GM12864 (cell line): ENCODE data around the gene SLC5A3.

ENCODE experiments used
- DNase-seq: peaks from one replicate; pipeline ENCODE4 v3.0.0-alpha.2; 2011; ENCODE audit warnings: low read depth
- H3K4me3 ChIP-seq: 2 replicates; pipeline ENCODE4 v1.5.1; 2011; ENCODE audit warnings: mild to moderate bottlenecking, low read depth, low read length, control low read depth
- TF ChIP-seq, protein P1 (sequence below): IDR thresholded peaks from 2 replicates; pipeline ENCODE4 v1.5.1; 2011; ENCODE audit warnings: low read depth, mild to moderate bottlenecking, moderate library complexity, low read length, control low read depth, inconsistent platforms; ENCODE audit errors: missing control alignments

Gene SLC5A3

GRCh38 chr21:34075760-34076660 lies 2.6 kb downstream of the SLC5A3 start:
- peak overlapping the region; percentile 80; the same call in 1 of the 2 replicates for H3K4me3 ChIP-seq
- DNase-seq: no peak
- TF ChIP-seq, protein P1, sequence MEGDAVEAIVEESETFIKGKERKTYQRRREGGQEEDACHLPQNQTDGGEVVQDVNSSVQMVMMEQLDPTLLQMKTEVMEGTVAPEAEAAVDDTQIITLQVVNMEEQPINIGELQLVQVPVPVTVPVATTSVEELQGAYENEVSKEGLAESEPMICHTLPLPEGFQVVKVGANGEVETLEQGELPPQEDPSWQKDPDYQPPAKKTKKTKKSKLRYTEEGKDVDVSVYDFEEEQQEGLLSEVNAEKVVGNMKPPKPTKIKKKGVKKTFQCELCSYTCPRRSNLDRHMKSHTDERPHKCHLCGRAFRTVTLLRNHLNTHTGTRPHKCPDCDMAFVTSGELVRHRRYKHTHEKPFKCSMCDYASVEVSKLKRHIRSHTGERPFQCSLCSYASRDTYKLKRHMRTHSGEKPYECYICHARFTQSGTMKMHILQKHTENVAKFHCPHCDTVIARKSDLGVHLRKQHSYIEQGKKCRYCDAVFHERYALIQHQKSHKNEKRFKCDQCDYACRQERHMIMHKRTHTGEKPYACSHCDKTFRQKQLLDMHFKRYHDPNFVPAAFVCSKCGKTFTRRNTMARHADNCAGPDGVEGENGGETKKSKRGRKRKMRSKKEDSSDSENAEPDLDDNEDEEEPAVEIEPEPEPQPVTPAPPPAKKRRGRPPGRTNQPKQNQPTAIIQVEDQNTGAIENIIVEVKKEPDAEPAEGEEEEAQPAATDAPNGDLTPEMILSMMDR: no peak

- TF ChIP-seq, protein P1: no peak
- H3K4me3 ChIP-seq: no peak overlapping the region
- no peak for DNase-seq
Observed at GRCh38 chr21:34076835-34077234, 3.5 kb downstream of the SLC5A3 start.

DNA sequence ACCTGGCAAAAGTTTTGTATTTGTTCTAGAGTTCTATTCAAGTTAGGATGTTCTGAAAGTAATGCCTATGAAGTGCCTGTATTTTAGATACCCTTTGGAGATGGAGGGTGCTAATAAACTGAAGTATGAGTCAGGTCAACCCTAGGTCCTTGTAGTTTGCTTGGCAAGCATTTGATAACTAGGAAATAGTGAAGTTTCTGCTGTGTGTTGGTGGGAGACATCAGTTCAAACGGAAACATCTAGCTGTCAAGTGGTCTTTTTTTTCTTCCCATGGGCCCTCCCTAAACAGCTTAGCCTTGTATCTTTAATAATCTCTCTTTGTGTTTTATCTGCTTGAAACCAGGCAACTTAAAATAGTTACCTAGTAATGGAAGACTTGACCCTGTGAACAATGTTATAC lies 4.5 kb downstream of the SLC5A3 start:
- H3K4me3 ChIP-seq: no peak overlapping the region
- no peak for DNase-seq
- TF ChIP-seq, protein P1: no peak

- TF ChIP-seq, protein P1: no peak
- no peak for DNase-seq
- no peak overlapping the region for H3K4me3 ChIP-seq
Observed at GRCh38 chr21:34078915-34079314, 5.5 kb downstream of the SLC5A3 start.

GRCh38 chr21:34080710-34081109 lies 7.3 kb downstream of the SLC5A3 start:
- H3K4me3 ChIP-seq: no peak overlapping the region
- no peak for DNase-seq
- TF ChIP-seq, protein P1: no peak

DNA sequence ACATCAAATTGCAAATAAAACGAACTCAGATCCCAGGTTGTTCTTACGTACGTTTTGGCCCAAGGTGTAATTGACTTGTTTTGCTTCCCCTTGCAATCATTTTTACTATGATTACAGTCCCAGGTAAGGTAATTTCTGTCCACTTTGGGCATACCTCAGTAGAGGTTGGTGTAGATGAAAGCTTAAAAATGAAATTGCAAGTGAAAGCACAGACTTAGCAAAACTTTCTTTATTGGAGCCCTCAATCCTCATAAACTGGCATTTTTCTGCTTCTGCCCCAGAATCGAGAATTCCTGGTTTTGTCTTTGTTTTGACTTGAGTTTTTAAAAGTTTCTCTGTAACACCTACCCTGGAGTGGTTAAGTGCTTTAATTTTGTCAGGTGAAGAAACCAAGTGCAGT lies 9.4 kb downstream of the SLC5A3 start:
- no peak for DNase-seq
- H3K4me3 ChIP-seq: no peak overlapping the region
- TF ChIP-seq, protein P1: no peak

GRCh38 chr21:34083357-34083756 lies 10.0 kb downstream of the SLC5A3 start:
- TF ChIP-seq, protein P1: no peak
- H3K4me3 ChIP-seq: no peak overlapping the region
- DNase-seq: no peak
